ENCODE data around the gene SCD5.

SCD5 gene

DNA sequence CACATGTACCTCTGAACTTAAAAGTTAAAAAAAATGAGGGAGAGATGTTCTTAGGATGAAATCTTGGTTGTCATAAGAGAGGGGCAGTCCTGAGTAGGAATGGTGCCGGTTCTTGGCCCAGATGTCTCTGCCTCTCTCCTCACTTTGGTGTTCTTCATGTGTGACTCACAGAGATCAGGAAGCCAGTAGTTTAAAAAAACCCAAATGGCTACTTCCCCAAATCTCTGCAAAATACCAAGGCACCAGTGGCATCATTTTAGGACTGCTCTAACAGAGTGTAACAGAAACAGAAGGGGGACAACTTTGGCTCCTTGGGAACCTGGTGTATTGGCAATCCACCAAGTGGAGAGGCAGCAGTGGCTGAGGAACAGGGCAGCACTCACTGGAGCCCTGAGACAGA, 116.8 kb downstream of the SCD5 start:
- no peak for DNase-seq

- DNase-seq, result no peak
Measured at GRCh38 chr4:82680834-82681233, 117.8 kb downstream of the SCD5 start.

DNA sequence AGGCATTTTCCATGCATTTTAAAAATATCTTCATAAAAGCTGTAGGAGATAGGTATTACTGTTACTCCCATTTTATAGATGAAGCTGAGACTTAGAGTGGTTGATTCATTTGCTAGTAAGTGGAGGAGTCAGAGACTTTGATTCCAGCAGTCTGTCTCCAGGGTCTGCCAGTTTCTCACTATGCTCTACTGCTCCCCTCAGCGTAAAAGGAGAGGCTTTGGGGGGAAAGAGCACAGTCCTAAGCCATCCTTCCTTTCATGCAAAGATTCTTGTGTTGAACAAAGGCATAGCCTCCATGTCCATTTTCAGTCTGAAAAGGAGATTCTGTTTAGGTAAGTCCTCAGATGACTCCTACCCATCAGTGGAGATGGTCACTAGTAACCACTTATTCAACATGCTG, 119.1 kb downstream of the SCD5 start:
- no peak for DNase-seq

DNA sequence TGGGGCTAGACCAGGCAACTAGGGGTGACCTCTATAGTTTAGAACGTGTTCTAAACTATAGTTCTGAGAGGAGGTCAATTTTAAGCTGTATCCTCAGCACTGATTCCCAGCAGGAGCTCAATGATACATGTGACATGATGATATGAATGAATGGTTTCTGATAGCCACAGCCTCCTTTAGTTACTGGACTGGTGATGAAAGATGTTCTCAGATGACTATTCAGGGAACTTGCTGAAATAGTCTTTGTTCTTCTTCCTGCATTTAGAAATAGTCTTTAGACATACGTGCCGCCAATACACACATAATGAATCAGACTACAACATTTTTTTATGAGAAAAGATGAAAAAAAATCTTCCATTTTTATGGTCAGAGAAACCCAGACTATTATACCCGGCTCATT, 120.5 kb downstream of the SCD5 start:
- DNase-seq, result no peak

- DNase-seq, result no peak
Measured at GRCh38 chr4:82677327-82677726, 121.3 kb downstream of the SCD5 start.

GRCh38 chr4:82667761-82668480, 130.7 kb downstream of the SCD5 start:
- DNase-seq, result no peak

- DNase-seq, result no peak
Measured at GRCh38 chr4:82666970-82667665, 131.5 kb downstream of the SCD5 start.

DNA sequence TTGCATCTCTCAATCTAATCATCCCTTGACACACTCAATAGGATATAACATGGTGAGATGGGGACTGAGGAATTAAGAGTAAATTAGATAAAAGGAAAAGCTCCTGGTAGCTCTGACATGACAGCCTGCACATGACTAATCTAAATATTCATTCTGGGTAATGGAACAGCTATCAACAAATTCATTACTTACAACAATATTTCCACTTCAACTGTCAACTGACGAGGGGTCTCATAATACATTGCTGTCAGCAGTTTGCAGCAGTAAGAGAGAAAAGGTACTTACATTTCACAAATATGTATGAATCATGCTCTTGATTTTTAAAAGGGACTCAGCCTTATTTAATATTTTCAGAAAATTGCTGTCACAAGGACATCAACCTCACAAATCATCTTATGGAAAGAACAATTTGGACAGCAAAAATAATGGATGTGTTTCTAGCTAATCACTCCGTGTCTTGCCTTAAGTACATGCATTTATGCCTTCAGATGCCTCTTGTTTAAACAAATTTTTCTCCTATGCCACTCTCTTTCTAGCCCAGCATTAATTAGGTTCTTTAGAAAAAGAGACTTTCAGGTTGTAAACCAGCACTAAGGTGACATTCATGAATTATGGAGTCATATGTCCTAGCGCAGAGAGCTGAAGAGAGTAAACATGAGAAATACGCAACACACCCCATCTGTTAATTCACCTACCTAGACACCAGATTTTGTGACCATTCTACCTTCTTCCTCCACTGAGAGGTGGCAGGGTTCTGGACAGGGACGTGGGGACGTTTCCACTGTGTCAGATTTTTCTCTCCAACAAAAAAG, 137.2 kb downstream of the SCD5 start:
- DNase-seq, result no peak

DNA sequence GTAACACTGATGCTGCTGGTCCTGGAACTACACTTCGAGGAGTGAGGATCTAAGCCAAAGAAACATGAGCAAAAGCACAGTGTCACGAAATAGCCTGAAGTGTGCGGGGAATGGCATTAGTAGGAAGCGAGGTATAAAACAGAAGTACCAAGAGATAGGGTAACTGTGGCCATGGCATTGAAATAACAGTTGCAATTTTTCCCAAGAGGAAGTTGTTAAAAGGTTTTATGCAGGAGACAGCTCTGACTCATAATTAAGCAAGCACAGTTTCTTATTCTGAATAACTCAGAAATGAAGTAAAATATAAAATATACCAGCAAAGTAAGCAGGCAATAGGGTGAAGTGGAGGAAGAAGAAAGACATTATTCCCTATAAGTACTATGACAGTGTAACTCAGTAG, 146.5 kb downstream of the SCD5 start:
- no peak for DNase-seq

- no peak for DNase-seq
Measured at GRCh38 chr4:82650868-82651267, 147.7 kb downstream of the SCD5 start.

DNA sequence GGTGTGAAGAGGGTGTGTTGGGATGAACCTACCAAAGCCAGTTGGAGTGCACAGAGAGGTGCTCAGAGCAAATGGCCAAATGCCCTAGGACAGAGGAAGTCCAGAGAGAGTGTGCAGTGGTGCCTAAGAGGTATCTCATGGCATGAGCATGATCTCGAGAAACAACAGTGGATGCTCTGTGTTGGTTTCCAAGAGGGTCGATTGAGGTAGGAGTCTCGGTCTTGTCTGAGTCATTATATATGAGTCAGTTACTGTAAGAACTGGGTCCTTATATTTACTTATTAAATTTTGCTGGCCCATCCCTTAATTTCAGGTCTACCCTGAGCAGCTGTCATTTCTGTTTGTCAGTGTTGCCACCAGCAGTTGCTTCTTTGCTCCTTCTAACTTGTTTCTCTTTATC, 150.2 kb downstream of the SCD5 start:
- no peak for DNase-seq

GRCh38 chr4:82645936-82646565, 152.5 kb downstream of the SCD5 start:
- DNase-seq, result no peak

DNA sequence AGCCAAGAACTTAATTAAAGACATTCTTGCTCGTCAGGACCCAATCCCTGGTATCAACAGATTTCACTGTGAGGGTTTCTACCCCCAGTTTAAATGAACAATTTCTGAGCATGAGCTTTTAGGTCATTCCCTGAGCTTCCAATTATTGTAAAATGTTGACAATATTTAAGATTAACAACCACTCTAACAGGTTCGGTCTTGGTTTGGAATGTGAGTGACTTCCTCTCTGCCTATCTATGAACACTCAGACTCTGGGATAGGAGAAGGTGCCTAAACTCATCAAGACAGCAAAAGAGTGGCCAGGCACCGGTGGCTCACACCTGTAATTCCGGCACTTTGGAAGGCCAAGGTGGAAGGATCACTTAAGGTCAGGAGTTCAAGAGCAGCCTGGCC, 153.9 kb downstream of the SCD5 start:
- no peak for DNase-seq

DNA sequence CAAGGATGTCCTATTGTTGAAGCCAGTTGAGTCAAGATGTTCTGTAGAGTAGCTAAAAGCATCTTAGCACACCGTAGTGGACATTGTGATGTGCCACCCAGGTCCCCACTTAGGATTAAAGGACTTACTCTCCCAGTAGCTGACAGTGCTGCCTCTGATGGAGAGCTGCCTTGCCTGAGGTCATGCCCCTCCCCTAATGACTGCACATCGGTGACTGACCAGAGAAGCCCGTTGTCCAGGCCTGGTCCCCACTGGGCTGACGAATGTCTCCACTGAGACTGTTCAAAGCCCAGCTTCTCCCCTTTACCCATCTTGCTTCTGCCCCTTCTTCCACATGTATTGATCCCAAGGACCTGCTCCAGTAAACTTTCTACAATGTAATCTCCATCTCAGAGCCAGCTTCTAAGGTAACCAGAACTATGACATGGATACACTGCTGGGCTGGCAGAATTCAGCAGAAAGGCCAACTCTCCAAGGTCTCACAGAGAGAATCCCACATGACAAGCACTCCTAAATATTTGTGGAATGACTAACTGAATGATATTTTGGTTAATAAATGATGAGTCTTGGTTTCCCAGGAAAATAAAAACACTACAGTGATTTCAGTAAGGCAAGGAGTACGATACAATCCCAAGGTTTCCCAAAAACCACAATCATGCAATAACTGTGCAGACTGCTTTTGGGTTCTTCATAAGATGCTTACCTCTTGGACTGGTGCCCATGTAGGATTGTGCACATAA, 154.4 kb downstream of the SCD5 start:
- no peak for DNase-seq

DNA sequence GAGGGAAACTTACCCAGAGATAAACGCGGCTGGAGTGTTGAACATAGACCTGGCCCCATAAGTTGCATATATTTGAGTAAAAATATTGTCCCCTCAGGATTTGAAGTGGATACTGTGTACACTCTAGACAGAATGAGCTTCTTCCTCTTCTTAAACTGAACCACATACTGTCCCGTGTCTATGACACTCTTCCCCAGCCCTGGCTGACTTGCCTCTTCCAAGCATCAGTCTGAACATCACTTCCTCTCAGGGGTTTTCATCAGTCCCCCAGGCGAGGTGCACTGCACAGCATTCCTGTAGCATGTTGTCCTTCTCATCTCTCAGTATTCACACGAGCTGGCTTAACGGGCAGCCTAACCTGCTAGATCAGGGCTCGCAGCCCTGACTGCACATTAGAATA, 156.3 kb downstream of the SCD5 start:
- DNase-seq, result no peak

- DNase-seq, result no peak
Measured at GRCh38 chr4:82640540-82640939, 158.1 kb downstream of the SCD5 start.

DNA sequence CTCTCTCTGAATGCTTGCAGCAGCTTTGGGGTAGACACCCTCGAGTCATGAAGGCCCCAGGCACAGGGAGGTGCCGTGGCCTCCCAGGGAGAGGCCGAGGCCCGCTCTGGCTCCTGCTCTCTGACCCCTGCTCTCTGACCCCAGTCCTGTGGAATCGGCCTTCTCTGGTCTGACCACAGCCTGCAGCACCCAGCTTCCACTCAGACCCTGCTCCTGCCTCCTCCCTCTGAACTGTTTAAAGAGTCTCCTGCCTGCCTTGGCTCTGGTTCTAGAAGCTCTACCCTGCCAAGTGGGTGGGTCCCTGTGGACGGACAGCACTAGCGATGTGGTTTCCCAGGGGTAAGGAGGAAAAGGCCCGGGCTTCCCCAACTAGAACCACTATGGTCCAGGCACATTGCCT, 158.6 kb downstream of the SCD5 start:
- no peak for DNase-seq

DNA sequence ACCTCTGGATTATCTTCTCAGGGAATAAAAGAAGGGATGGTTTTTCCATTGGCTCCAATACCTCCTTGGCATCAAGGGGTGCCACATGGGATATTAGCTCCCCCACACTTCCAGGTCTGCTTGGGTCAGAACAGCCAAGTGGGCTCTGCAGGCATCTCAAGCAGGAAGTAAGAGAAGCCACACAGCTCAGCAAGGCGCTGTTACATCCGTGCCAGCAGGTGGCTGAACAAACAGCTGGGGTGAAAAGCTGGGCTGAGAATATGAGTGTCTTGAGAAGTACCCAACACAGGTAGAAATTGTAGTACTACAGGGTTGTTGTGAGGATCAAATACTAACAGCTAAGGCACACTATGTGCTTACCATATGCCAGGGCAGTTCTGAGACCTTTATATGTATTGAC, 160.1 kb downstream of the SCD5 start:
- no peak for DNase-seq

DNA sequence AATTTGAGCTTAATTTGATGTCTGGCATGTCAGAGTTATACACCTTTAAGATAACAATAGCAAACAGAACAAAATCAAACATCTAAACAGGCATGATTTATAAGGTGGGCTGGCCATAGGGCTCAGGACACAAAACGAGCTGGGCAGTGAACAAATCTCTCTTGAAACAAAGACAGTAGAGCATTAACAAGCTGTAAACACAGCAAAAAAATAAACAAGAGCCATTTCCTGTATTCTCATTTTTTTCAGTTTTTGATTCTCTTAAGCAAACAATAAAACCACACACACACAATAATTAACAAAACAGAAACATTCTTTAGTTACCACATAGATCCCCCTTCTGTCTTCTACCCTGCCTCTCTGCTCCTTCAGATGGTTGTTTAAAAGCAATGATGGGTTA, 168.5 kb downstream of the SCD5 start:
- DNase-seq, result no peak

GRCh38 chr4:82629238-82630000, 169.2 kb downstream of the SCD5 start:
- no peak for DNase-seq

DNA sequence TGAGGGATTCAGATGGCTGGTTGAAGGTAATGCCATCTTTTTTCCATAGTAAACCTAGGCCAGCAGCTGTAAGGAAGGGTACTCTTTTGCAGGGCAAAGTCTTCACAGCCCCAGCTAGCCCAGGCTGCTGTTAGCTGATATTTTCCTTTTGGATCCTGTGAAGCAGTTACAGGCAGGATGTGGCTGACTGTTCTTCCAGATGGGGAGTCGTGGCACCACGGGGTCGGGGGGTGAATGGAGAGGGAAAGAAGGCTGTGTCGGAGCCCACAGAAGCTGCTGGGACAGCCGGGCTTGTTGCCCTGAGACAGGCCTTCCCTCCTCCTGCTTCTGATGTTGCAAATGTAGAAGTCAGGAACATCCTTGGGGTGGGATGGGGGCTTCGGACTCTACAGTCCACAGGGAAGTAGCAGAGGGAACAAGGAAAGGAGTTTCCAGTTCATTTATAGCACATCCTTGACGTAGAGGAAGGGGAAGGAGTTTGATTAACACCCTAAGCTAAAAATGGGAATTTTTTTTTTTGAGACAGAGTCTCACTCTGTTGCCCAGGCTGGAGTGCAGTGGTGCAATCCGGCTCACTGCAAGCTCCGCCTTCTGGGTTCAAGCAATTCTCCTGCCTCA, 172.2 kb downstream of the SCD5 start:
- DNase-seq, result no peak

DNA sequence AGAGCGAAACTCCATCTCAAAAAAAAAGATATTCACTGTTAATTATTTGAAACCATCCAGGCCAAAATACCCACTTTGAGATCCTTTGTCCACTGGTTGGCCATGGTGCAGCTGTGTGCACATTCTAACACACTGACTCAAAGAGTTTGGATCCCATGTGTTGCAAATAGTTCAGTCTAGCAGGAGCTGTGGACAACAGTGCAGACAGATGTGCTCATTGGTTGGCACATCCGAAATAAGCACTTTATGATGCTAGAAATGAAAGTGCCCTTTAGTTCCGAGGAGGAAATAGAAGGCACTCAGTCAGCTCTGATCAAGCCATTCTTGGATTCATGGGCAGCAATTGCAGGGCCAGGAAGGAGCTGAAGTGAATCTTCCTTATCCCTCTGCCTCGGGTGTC, 173.8 kb downstream of the SCD5 start:
- DNase-seq, result no peak
